OCI-M2 (cell line): ENCODE measurements around the gene STK32B.
"Not testable (repeated sequence)": the region's sequence is repeated elsewhere in the genome, so short reads cannot be mapped to it uniquely, and the experiment has no call there.

ENCODE experiments used
- DNase-seq: peaks from one replicate; lab custom pipeline; 2025; ENCODE audit not compliant: unreplicated experiment; lab: John Stamatoyannopoulos, UW

STK32B gene

GRCh38 chr4:5051278-5052203, at the start of gene STK32B:
STK32B (plus strand) TSS chr4:5051480.
- no peak for DNase-seq

- DNase-seq: not testable (repeated sequence)
Observed at GRCh38 chr4:5001641-5002040, 49.6 kb upstream of the STK32B start.

GRCh38 chr4:5003372-5003857, 47.9 kb upstream of the STK32B start:
- DNase-seq: no peak

DNA sequence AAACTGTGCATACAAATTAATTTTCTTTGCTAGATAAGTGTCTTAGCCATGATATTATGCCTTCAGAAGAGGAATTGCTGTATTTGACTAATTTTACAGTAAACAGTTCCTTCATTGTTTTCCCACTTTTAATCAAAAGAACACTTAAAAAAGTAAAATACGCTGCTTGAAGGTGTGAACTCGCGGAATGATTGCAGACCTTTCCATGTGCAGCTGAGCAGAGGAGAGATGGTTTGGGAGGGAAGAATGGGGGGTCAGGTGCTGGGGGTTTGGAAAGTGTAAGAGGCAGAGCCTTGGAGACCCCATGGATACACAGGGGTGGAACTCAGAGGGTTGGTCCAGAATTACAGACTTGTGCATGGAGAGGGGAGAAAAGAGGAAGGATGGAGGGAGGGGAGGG, 47.4 kb upstream of the STK32B start:
- no peak for DNase-seq

DNA sequence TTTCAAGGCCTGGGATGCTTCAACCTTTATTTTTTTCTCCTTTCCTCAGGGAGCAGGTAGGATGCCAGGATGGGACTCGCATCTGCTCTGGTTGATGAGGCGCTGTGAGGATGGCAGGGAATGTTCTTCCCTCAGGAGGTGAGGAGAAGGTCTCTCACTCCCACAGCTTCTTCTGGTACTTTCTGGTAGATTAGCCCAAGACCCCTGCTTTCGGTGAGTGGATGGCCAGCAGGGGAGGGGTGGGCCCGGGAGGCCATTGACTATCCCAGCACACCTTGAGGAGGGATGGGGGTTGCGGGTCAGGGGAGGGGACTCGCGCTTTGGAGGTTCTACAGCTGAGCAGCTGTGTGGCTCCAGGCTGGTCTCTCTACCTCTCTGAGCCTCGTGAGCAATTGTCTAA, 46.8 kb upstream of the STK32B start:
- no peak for DNase-seq

DNA sequence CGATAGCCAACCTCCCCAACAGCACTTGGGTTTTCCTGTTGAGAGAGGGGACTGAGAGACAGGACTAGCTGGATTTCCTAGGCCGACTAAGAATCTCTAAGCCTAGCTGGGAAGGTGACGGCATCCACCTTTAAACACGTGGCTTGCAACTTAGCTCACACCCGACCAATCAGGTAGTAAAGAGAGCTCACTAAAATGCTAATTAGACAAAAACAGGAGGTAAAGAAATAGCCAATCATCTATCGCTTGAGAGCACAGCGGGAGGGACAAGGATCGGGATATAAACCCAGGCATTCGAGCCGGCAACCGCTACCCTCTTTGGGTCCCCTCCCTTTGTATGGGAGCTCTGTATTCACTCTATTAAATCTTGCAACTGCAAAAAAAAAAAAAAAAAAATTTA, 44.3 kb upstream of the STK32B start:
- DNase-seq: not testable (repeated sequence)

DNA sequence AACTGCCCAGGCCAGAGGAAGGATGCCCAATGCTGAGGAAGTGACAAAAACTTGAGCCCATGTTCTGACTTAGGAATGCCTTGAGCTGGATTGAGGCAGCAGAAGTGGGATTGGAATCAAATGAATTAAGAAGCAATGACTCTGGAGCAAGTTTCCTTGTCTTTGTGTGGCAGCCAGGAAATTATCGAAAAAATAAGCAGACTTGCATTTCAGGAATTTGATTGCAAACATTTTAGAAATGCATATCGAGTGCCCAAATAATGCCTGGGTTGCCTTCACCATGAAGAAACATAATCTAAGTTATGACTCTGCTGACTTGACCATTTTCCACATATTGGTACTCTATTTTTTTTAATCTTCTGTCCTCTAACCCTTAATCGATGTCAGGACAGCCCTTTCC, 41.5 kb upstream of the STK32B start:
- DNase-seq: no peak

GRCh38 chr4:5010984-5011383, 40.3 kb upstream of the STK32B start:
- no peak for DNase-seq

DNA sequence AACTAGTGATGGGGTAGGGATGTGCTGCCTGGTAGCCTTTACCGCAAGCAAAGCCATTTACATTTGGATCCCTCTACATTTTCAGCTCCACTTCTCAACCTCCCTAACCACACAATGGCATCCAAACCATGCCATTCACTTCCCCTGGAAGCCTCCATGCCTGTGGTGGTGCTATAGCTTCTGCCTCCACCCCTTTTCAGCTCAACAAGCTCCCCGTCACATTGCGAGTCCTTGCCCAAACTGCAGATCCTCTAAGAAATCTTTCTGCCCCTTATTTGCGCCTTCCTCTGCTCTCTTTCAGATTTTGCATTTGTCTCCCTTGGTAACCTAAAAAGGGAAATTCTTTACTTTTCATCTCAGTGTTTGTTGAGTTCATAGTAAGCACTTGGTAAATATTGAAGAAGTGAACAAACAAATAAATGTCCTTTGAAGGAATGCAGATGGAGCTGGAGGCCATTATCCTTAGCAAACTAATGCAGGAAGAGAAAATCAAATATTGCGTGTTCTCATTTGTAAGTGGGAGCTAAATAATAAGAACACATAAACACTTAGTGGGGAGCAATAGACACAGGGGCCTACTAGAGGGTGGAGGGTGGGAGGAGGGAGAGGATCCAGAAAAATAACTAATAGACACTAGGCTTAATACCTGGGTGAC, 38.9 kb upstream of the STK32B start:
- no peak for DNase-seq

GRCh38 chr4:5012958-5013357, 38.3 kb upstream of the STK32B start:
- no peak for DNase-seq

DNA sequence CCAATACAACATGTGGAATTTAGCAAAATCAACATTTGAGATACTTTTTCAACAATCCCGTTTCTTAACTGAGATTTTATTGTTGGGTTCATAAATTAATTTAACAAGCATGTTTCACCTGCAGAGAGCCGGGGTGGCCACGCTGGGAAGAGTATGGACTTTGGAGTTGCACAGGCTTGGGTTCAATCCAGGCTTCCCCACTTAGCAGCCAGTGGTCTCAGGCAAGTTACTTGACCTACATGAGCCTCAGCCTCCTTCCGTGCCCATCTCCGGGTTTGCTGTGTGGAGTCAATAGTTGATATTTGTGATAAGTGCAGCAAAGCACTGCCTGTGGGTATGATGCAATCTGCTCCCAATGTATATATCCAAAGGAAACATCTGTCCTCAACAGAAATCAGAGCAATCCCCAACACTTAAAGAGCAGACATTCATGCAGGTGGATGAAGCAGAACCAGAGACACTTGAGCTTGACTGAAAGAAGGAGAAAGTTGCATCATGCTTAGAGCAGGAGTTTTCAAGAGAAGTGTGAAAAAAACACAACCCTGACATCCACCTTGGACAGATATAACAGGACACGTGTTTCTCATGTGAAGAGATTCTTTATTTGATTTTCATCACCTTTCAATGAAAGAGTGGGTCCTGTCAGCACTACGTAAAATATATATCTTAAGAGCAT, 37.1 kb upstream of the STK32B start:
- no peak for DNase-seq

DNA sequence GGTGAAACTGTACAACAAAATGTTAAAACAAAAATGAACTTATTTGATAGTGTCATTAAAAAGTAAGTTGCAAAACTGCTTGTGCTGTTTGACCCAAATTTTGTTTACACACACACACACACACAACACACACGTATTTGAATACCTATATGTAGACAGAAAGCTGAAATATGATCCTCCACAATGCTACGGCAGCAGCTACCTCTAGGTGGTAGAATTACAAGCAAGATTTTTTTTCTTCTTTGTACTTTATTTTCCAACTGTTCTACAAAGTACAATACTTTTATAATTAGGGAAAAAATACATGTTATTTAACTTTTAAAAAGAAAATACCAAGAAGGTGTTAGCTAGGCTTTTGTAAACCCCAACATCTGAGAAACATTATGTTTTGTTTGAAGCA, 33.2 kb upstream of the STK32B start:
- no peak for DNase-seq

DNA sequence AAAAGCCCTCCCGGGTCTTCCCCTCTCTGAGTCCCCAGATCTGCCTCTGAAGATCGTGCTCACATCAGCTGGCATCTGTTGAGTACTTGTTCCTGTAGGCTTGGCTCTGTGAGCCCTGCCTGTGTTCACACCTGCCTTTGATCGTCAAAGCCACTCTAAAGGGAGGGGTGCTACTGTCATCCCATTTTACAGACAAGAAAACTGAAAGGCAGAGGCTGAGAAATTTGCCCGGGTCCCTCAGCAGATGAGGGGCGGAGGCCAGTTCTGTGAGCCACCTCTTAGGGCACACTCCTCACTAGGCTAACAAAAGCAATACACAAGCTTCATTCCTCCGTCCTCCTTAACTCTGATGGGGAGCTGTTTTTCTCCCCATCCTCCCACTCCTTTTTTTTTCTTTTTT, 32.7 kb upstream of the STK32B start:
- no peak for DNase-seq

DNA sequence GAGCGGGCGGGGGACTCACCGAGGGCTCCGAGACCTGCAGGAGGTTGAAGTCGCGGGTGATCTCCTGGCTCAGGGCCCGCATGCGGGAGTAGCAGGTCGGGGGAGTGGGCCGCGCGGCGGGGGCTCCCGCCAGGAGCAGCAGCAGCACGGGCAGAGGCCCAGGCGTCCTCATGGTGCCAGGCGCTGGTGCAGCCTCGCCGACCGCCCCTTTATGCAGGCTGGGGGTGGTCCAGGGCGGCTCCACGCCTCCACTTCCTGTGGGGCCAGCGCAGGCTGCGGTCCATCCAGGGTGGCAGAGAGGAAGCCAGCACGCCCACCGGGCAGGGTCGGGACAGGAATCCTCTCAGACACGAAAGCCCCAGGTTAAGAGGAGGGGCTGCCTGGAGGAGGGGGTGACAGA, 32.0 kb upstream of the STK32B start, which contains the start of gene CYTL1:
Gene CYTL1 (minus strand): TSS at position 185 of the 400 bp plus-strand sequence. CDS start 13 bp downstream, at position 172.
- no peak for DNase-seq

GRCh38 chr4:5019796-5020195, 31.5 kb upstream of the STK32B start:
- DNase-seq: no peak

GRCh38 chr4:5020341-5020740, 30.9 kb upstream of the STK32B start:
- DNase-seq: no peak

- no peak for DNase-seq
Observed at GRCh38 chr4:5021546-5021945, 29.7 kb upstream of the STK32B start.

GRCh38 chr4:5024673-5025072, 26.6 kb upstream of the STK32B start:
- DNase-seq: no peak

GRCh38 chr4:5026371-5026770, 24.9 kb upstream of the STK32B start:
- DNase-seq: no peak

DNA sequence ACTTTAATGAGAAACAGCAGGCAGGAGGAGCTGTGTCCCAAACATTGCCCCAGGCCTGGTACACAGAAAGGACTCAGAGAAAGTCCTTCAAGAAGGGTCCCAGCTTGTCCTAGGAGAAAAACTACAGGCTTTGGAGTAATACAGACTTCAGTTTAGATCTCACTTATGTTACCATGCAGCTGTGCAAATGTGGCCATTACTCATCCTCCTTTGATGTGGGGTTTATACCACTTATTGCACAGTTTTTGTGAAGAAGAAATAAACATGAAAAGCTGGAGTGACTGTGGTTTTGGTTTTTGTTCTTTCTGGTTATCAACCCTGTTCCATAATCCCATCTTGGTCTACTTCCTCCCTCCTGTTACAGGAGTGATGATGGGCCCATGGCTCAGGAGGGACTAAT, 23.9 kb upstream of the STK32B start:
- DNase-seq: no peak

DNA sequence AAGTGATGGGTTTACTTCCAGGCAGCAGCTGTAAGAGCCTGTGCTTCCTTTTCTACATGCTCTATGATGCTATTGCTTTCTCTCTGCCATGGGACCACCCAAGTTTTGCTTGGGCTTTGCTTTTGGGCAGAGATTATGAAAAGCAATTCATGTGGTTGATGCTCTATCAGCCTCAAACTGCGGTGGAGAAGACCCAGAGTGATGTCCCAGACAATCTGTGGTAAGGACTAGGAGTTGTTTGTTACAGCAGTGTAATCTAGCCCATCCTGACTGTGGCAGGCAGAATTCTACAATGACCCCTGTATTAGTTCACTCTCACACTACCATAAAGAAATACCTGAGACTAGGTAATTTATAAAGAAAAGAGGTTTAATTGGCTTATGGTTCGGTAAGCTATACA, 22.8 kb upstream of the STK32B start:
- DNase-seq: no peak

GRCh38 chr4:5029447-5029846, 21.8 kb upstream of the STK32B start:
- no peak for DNase-seq
